Measurements from ENCODE around the gene ABLIM3.

DNA sequence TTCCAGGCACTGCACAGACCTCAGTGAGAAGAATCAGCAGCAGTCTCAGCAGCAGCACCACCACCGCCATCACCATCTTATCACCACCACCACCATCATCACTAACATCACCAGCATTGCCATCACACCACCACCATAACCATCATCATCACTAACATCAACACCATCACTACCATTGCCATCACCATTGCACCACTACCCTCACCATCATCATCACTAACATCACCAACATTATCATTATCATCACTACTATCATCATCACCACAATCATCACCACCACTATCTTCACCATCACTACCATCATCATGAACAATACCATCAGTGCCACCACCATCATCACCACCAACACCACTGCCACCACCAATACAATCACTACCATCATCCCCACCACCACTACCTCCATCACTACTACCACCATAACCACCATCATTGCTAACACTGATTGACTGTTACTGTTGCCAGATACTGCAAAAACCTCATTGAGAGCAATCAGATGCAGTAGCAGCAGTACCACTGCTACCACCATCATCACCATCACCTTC lies 61.7 kb downstream of the ABLIM3 start:
- TF ChIP-seq, protein P1, sequence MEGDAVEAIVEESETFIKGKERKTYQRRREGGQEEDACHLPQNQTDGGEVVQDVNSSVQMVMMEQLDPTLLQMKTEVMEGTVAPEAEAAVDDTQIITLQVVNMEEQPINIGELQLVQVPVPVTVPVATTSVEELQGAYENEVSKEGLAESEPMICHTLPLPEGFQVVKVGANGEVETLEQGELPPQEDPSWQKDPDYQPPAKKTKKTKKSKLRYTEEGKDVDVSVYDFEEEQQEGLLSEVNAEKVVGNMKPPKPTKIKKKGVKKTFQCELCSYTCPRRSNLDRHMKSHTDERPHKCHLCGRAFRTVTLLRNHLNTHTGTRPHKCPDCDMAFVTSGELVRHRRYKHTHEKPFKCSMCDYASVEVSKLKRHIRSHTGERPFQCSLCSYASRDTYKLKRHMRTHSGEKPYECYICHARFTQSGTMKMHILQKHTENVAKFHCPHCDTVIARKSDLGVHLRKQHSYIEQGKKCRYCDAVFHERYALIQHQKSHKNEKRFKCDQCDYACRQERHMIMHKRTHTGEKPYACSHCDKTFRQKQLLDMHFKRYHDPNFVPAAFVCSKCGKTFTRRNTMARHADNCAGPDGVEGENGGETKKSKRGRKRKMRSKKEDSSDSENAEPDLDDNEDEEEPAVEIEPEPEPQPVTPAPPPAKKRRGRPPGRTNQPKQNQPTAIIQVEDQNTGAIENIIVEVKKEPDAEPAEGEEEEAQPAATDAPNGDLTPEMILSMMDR (IDR thresholded peaks at IDR 0.05), result no peak
- no peak for TF ChIP-seq EZH2 (IDR thresholded peaks at IDR 0.05)
